HFF-Myc (cell line): ENCODE results near the gene ITGAX.
"Not testable (repeated sequence)": the region's sequence is repeated elsewhere in the genome, so short reads cannot be mapped to it uniquely, and the experiment has no call there.

ENCODE experiments used
- DNase-seq: peaks from one replicate; pipeline ENCODE4 v3.0.0-alpha.2; 2011; ENCODE audit warnings: low read depth; ENCODE audit errors: extremely low read depth
- H3K4me3 ChIP-seq: replicated peaks from 2 replicates; pipeline ENCODE4 v1.5.1; 2011; ENCODE audit warnings: low read depth, mild to moderate bottlenecking, control low read depth, low read length
- TF ChIP-seq, protein P1 (sequence below): IDR thresholded peaks from 2 replicates; pipeline ENCODE4 v1.5.1; 2012; ENCODE audit warnings: mild to moderate bottlenecking, low read depth, low read length, control low read depth; ENCODE audit errors: missing control alignments

Gene ITGAX

GRCh38 chr16:31354394-31355291 lies at the start of gene ITGAX:
ITGAX (plus strand) TSS chr16:31355176; CDS start chr16:31355255, 79 bp downstream.
- no peak within 1 kb of the TSS for H3K4me3 ChIP-seq
- DNase-seq: peak; percentile 11
- TF ChIP-seq, protein P1, sequence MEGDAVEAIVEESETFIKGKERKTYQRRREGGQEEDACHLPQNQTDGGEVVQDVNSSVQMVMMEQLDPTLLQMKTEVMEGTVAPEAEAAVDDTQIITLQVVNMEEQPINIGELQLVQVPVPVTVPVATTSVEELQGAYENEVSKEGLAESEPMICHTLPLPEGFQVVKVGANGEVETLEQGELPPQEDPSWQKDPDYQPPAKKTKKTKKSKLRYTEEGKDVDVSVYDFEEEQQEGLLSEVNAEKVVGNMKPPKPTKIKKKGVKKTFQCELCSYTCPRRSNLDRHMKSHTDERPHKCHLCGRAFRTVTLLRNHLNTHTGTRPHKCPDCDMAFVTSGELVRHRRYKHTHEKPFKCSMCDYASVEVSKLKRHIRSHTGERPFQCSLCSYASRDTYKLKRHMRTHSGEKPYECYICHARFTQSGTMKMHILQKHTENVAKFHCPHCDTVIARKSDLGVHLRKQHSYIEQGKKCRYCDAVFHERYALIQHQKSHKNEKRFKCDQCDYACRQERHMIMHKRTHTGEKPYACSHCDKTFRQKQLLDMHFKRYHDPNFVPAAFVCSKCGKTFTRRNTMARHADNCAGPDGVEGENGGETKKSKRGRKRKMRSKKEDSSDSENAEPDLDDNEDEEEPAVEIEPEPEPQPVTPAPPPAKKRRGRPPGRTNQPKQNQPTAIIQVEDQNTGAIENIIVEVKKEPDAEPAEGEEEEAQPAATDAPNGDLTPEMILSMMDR: no peak

- TF ChIP-seq, protein P1: no peak
- H3K4me3 ChIP-seq: no peak overlapping the region
- DNase-seq: no peak
These were observed 49.8 kb upstream of the ITGAX start for GRCh38 chr16:31305219-31305618.

DNA sequence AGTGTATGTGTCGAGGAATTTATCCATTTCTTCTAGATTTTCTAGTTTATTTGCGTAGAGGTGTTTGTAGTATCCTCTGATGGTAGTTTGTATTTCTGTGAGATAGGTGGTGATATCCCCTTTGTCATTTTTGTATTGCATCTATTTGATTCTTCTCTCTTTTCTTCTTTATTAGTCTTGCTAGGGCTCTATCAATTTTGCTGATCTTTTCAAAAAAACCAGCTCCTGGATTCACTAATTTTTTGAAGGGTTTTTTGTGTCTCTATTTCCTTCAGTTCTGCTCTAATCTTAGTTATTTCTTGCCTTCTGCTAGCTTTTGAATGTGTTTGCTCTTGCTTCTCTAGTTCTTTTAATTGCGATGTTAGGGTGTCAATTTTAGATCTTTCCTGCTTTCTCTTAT lies 46.6 kb upstream of the ITGAX start:
- not testable (repeated sequence) for H3K4me3 ChIP-seq, DNase-seq

DNA sequence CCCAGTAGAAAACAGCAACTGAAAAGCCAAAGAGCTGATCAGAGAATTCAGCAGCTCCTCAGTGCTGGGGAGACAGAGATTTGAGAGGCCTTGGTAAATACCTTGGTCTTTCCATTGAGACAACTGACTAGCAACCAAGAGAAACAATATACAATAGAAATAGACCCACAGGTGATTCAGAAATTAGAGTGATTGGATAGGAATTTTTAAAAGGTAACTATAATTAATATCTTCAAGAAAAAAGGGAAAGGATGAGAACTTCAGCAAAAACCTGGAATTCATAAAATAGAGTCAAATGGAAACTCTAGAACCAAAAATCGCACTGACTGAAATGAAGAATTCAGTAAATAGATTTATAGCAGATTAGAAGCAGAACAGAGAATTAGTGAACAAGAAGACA lies 32.5 kb upstream of the ITGAX start:
- no peak for DNase-seq
- no peak overlapping the region for H3K4me3 ChIP-seq
- TF ChIP-seq, protein P1: no peak

GRCh38 chr16:31323959-31324629 lies 30.9 kb upstream of the ITGAX start:
- TF ChIP-seq, protein P1: no peak
- DNase-seq: no peak

DNA sequence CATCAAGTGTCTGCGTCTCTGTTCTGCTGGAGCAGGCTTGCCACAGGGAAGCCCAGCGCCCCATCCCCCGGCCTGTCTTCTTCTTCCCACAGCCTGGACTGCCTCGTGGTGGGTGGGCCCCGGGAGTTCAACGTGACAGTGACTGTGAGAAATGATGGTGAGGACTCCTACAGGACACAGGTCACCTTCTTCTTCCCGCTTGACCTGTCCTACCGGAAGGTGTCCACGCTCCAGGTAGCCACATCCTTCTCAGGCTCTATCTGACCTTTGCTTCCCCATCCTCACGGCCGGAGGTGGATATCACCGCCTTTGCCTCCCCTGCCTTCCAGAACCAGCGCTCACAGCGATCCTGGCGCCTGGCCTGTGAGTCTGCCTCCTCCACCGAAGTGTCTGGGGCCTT lies 29.8 kb upstream of the ITGAX start:
- no peak for DNase-seq
- TF ChIP-seq, protein P1: no peak
- H3K4me3 ChIP-seq: no peak overlapping the region

More at GRCh38 chr16:31323959-31324629, 30.9 kb upstream of the ITGAX start:
- H3K4me3 ChIP-seq: no peak overlapping the region

DNA sequence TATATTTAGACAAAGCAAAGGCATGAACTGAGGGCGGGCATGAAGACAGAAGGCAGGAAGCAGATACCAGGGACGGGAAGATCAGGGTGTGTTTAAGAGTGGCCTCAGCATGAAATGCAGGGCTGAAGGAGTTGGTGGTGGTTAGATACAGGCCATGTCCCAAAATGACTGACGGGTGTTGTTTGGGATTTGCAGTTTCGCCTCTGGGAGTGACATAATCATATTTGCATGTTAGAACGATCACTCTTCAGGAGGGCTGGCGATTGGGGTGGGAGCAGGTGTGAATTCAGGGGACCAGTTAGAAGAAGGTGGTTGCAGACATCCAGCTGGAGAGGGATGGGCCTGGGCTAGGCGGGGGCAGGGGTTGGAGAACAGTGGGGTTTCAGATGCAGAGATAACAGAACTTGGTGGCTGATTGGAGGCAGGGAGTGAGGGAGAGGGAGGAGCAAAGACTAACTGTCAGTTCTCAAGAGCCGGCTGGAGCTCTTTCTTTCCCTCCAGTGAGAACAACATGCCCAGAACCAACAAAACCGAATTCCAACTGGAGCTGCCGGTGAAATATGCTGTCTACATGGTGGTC lies 27.2 kb upstream of the ITGAX start:
- H3K4me3 ChIP-seq: no peak overlapping the region
- DNase-seq: no peak
- TF ChIP-seq, protein P1: no peak
